GM23338 (cell line): ENCODE data around the gene ERN2. TPM values are rescaled to one million over a fixed set of nuclear protein-coding genes. Genes with fewer than 3 reads are reported as not detected.

Experiments used
- EZH2 ChIP-seq: fragments of 200-600 bp; sonication (generic); IDR thresholded peaks from one replicate; pipeline ENCODE4 v1.8.0; 2017; ENCODE audit warnings: antibody characterized with exemption, mild to moderate bottlenecking, low read depth; ENCODE audit not compliant: unreplicated experiment
- NANOG ChIP-seq: IDR thresholded peaks from 2 replicates; pipeline ENCODE4 v1.6.1; 2016; ENCODE audit warnings: antibody characterized with exemption, borderline replicate concordance
- POLR2AphosphoS5 ChIP-seq: IDR thresholded peaks from 2 replicates; pipeline ENCODE4 v1.6.1; 2016; ENCODE audit warnings: antibody characterized with exemption, low read depth
- STAT1 ChIP-seq: IDR thresholded peaks from one replicate; pipeline ENCODE4 v1.6.1; 2016; ENCODE audit warnings: antibody characterized with exemption; ENCODE audit not compliant: unreplicated experiment
- ZNF331 ChIP-seq: fragments of 250-450 bp; sonication (Bioruptor Pico); IDR thresholded peaks from 2 replicates; pipeline ENCODE4 v1.5.0; 2020; ENCODE audit warnings: low read depth, mild to moderate bottlenecking, moderate library complexity
- polyA plus RNA-seq: library from polyadenylated mRNA; unstranded; fragments of >200 nt; fragmentation: Nextera tagmentation; extraction: Ambion mirVana; gene quantifications from 2 replicates; pipeline ENCODE4 v1.2.1, GENCODE V29; 2016
- total RNA-seq: library from RNA; depleted of rRNA; stranded (reverse); fragments of >200 nt; shearing (Covaris generic); gene quantifications from 2 replicates; pipeline ENCODE4 v1.2.3, GENCODE V29; 2014
- TF ChIP-seq, protein P1 (sequence below): fragments of 250-450 bp; sonication (Bioruptor Pico); IDR thresholded peaks from 2 replicates; pipeline ENCODE4 v1.5.0; 2020; ENCODE audit warnings: mild to moderate bottlenecking, moderate library complexity
- TF ChIP-seq, protein P2 (sequence below), 2 experiments: fragments of 200-600 bp in 1 of 2; sonication (generic) in 1 of 2; conservative IDR thresholded peaks; 2 replicates each; pipeline versions ENCODE4 v1.5.1 to v1.6.1; 2016 to 2017; ENCODE audit warnings: antibody characterized with exemption in 2 of 2, low read depth in 2 of 2, mild to moderate bottlenecking in 2 of 2, moderate library complexity in 1 of 2
- TF ChIP-seq, protein P3 (sequence below): IDR thresholded peaks from 2 replicates; pipeline ENCODE4 v1.6.1; 2016; ENCODE audit warnings: antibody characterized with exemption

Gene ERN2
- total and polyA plus RNA-seq, 2 experiments from 2014 or later = 0.97 to 1.1 TPM

DNA sequence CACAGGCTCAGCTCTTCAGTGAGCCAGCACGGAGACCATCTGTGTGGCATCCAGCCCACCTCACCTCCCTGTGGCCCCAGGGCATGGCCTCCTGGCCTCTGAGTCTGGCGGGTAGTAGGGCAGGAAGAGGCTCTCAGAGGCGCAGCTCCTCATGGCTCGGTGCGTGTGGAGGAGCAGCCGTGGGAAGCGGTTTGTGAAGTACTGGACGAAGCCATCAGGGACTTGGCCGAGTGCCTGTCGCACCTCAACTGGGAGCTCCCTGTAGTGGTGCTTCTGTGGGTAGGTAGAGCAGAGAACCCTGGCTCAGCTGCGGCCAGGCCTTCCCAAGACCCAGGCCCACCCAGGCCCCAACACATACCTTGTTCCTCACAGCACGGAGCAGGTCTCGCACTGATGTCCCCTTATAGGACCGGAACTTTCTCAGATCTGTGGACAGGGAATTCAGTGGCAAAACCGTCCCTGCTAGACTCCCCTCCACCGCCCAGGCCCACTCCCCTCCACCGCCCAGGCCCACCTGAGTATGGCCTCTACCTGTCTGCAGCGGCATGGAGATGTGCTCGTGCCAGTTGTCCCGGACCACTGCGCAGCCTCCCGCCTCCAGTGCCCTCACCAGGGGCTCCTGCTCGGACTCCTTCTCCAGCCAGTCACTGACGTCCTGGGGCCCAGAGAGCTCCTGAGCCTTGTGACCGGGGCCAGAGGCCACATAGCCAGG, 22.1 kb downstream of the ERN2 start (continued):
- TF ChIP-seq, protein P1, sequence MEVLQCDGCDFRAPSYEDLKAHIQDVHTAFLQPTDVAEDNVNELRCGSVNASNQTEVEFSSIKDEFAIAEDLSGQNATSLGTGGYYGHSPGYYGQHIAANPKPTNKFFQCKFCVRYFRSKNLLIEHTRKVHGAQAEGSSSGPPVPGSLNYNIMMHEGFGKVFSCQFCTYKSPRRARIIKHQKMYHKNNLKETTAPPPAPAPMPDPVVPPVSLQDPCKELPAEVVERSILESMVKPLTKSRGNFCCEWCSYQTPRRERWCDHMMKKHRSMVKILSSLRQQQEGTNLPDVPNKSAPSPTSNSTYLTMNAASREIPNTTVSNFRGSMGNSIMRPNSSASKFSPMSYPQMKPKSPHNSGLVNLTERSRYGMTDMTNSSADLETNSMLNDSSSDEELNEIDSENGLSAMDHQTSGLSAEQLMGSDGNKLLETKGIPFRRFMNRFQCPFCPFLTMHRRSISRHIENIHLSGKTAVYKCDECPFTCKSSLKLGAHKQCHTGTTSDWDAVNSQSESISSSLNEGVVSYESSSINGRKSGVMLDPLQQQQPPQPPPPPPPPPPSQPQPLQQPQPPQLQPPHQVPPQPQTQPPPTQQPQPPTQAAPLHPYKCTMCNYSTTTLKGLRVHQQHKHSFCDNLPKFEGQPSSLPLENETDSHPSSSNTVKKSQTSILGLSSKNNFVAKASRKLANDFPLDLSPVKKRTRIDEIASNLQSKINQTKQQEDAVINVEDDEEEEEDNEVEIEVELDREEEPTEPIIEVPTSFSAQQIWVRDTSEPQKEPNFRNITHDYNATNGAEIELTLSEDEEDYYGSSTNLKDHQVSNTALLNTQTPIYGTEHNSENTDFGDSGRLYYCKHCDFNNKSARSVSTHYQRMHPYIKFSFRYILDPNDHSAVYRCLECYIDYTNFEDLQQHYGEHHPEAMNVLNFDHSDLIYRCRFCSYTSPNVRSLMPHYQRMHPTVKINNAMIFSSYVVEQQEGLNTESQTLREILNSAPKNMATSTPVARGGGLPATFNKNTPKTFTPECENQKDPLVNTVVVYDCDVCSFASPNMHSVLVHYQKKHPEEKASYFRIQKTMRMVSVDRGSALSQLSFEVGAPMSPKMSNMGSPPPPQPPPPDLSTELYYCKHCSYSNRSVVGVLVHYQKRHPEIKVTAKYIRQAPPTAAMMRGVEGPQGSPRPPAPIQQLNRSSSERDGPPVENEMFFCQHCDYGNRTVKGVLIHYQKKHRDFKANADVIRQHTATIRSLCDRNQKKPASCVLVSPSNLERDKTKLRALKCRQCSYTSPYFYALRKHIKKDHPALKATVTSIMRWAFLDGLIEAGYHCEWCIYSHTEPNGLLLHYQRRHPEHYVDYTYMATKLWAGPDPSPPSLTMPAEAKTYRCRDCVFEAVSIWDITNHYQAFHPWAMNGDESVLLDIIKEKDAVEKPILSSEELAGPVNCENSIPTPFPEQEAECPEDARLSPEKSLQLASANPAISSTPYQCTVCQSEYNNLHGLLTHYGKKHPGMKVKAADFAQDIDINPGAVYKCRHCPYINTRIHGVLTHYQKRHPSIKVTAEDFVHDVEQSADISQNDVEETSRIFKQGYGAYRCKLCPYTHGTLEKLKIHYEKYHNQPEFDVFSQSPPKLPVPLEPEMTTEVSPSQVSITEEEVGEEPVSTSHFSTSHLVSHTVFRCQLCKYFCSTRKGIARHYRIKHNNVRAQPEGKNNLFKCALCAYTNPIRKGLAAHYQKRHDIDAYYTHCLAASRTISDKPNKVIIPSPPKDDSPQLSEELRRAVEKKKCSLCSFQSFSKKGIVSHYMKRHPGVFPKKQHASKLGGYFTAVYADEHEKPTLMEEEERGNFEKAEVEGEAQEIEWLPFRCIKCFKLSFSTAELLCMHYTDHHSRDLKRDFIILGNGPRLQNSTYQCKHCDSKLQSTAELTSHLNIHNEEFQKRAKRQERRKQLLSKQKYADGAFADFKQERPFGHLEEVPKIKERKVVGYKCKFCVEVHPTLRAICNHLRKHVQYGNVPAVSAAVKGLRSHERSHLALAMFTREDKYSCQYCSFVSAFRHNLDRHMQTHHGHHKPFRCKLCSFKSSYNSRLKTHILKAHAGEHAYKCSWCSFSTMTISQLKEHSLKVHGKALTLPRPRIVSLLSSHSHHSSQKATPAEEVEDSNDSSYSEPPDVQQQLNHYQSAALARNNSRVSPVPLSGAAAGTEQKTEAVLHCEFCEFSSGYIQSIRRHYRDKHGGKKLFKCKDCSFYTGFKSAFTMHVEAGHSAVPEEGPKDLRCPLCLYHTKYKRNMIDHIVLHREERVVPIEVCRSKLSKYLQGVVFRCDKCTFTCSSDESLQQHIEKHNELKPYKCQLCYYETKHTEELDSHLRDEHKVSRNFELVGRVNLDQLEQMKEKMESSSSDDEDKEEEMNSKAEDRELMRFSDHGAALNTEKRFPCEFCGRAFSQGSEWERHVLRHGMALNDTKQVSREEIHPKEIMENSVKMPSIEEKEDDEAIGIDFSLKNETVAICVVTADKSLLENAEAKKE (CRISPR knock-in tag) = no peak
- TF ChIP-seq, protein P2, sequence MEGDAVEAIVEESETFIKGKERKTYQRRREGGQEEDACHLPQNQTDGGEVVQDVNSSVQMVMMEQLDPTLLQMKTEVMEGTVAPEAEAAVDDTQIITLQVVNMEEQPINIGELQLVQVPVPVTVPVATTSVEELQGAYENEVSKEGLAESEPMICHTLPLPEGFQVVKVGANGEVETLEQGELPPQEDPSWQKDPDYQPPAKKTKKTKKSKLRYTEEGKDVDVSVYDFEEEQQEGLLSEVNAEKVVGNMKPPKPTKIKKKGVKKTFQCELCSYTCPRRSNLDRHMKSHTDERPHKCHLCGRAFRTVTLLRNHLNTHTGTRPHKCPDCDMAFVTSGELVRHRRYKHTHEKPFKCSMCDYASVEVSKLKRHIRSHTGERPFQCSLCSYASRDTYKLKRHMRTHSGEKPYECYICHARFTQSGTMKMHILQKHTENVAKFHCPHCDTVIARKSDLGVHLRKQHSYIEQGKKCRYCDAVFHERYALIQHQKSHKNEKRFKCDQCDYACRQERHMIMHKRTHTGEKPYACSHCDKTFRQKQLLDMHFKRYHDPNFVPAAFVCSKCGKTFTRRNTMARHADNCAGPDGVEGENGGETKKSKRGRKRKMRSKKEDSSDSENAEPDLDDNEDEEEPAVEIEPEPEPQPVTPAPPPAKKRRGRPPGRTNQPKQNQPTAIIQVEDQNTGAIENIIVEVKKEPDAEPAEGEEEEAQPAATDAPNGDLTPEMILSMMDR (conservative IDR thresholded peaks at IDR 0.05; ENCODE audit: low read depth in 2 of 2) = no peak
- TF ChIP-seq POLR2AphosphoS5 (no peak), NANOG (no peak), EZH2 (no peak), STAT1 (no peak), ZNF331 (CRISPR knock-in tag) (no peak)
- TF ChIP-seq, protein P3, sequence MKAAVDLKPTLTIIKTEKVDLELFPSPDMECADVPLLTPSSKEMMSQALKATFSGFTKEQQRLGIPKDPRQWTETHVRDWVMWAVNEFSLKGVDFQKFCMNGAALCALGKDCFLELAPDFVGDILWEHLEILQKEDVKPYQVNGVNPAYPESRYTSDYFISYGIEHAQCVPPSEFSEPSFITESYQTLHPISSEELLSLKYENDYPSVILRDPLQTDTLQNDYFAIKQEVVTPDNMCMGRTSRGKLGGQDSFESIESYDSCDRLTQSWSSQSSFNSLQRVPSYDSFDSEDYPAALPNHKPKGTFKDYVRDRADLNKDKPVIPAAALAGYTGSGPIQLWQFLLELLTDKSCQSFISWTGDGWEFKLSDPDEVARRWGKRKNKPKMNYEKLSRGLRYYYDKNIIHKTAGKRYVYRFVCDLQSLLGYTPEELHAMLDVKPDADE = no peak
